22Rv1 (cell line): ENCODE results near the gene MUC3A.

ENCODE experiments used
- ZFX ChIP-seq: fragments of 450-650 bp; IDR thresholded peaks from 2 replicates; pipeline ENCODE4 v1.6.1; 2017; ENCODE audit warnings: antibody characterized with exemption, borderline replicate concordance
- TF ChIP-seq, protein P1 (sequence below): fragments of 450-650 bp; IDR thresholded peaks from 2 replicates; pipeline ENCODE4 v1.5.1; 2017; ENCODE audit warnings: mild to moderate bottlenecking

DNA sequence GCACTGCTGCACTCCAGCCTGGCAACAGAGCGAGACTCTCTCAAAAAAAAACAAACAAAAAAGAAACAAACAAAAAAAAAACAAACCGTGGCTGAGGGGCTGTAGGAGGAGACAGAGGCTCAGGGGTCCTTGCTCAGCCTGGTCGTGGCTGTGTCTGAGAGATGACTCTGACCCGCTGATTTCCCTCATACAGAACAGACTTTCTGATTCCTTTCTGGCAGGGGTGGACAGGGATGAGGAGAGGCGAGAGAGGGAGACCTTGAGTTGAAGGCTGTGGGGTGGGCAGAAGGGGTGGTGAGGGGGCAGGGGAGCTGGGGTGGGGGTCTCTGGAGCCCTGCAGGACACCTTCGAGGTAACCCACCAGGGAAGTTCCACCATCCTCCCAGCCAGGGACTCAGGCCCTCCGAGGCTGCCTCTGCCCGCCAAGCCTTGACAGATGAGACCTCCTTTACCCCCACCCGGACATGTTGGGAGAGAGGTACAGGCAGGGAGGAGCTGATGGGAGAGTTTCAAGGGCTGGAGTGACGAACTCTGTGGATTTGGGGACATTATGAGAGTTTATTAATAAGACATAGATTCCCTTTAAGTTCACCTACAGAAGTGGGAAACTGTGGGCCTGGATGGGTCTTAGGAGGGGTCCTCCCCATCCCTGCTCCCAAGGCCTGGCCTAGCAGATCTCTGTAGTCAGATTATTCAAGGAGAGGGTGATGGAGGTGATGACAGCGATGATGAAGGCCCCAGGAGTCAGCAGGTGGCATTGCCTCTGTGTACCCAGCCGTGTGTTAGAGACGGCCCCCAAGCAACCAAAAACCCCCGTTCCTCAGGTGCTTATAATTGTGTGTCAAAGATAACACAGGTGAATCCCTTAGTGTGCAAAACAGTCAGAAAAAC is 22.0 kb downstream of the MUC3A start:
- TF ChIP-seq, protein P1, sequence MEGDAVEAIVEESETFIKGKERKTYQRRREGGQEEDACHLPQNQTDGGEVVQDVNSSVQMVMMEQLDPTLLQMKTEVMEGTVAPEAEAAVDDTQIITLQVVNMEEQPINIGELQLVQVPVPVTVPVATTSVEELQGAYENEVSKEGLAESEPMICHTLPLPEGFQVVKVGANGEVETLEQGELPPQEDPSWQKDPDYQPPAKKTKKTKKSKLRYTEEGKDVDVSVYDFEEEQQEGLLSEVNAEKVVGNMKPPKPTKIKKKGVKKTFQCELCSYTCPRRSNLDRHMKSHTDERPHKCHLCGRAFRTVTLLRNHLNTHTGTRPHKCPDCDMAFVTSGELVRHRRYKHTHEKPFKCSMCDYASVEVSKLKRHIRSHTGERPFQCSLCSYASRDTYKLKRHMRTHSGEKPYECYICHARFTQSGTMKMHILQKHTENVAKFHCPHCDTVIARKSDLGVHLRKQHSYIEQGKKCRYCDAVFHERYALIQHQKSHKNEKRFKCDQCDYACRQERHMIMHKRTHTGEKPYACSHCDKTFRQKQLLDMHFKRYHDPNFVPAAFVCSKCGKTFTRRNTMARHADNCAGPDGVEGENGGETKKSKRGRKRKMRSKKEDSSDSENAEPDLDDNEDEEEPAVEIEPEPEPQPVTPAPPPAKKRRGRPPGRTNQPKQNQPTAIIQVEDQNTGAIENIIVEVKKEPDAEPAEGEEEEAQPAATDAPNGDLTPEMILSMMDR, result no peak
- TF ChIP-seq ZFX, result no peak
